NB4 (cell line): ENCODE results near the gene TMEM223.

Experiments used
- MYC ChIP-seq: IDR thresholded peaks from 2 replicates; pipeline ENCODE4 v1.6.1; 2011; ENCODE audit warnings: low read depth, low read length
- POLR2A ChIP-seq: IDR thresholded peaks from 2 replicates; pipeline ENCODE4 v1.6.1; 2011; ENCODE audit warnings: mild to moderate bottlenecking; ENCODE audit not compliant: insufficient read length; ENCODE audit errors: extremely low read depth
- TF ChIP-seq, protein P1 (sequence below): IDR thresholded peaks from one replicate; pipeline ENCODE4 v1.5.1; 2012; ENCODE audit warnings: low read depth, low read length
- TF ChIP-seq, protein P2 (sequence below): IDR thresholded peaks from 2 replicates; pipeline ENCODE4 v1.6.1; 2011; ENCODE audit warnings: low read depth, low read length

DNA sequence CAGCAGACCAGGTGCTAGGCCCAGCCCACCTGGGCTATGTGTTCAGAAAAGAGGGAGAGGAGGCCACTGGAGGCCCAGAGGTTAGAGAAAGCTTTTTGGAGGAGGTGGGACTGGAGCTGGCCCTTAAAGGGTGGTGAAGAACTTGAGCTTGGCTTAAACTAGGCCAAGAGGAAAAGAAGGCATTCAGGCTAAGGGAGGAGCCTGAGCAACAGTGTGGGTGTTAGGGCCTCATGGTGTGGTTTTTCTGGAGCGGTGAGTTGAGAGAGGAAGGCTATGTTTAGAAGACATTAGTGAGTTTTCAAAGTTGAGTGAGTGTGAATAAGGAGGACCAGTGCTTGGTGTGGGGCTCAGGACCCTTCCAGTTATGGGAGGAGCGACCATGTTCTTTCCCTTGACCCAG lies 14.4 kb downstream of the TMEM223 start:
- no peak for TF ChIP-seq MYC
- TF ChIP-seq, protein P1, sequence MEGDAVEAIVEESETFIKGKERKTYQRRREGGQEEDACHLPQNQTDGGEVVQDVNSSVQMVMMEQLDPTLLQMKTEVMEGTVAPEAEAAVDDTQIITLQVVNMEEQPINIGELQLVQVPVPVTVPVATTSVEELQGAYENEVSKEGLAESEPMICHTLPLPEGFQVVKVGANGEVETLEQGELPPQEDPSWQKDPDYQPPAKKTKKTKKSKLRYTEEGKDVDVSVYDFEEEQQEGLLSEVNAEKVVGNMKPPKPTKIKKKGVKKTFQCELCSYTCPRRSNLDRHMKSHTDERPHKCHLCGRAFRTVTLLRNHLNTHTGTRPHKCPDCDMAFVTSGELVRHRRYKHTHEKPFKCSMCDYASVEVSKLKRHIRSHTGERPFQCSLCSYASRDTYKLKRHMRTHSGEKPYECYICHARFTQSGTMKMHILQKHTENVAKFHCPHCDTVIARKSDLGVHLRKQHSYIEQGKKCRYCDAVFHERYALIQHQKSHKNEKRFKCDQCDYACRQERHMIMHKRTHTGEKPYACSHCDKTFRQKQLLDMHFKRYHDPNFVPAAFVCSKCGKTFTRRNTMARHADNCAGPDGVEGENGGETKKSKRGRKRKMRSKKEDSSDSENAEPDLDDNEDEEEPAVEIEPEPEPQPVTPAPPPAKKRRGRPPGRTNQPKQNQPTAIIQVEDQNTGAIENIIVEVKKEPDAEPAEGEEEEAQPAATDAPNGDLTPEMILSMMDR, result no peak
- TF ChIP-seq POLR2A, result no peak
- TF ChIP-seq, protein P2, sequence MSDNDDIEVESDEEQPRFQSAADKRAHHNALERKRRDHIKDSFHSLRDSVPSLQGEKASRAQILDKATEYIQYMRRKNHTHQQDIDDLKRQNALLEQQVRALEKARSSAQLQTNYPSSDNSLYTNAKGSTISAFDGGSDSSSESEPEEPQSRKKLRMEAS, result no peak
